ENCODE measurements around the gene PLCH1.

GRCh38 chr3:155727836-155728235, 17.0 kb downstream of the PLCH1 start:
- TF ChIP-seq REST (IDR thresholded peaks at IDR 0.05), result no peak
- no peak for TF ChIP-seq CTCF (IDR thresholded peaks at IDR 0.05; ENCODE audit: low read depth, low read length, missing input control)
- no peak for TF ChIP-seq JUND (IDR thresholded peaks at IDR 0.05)
- TF ChIP-seq TAF1 (conservative IDR thresholded peaks at IDR 0.05), result no peak
- no peak for TF ChIP-seq ATF3 (IDR thresholded peaks at IDR 0.05)
- TF ChIP-seq SP1 (IDR thresholded peaks at IDR 0.05), result no peak
- TF ChIP-seq RAD21 (IDR thresholded peaks at IDR 0.05), result no peak
- no peak for TF ChIP-seq RXRA (IDR thresholded peaks at IDR 0.05)
- no peak for TF ChIP-seq FOXA2 (IDR thresholded peaks at IDR 0.05)
- TF ChIP-seq NR2F2 (IDR thresholded peaks at IDR 0.05), result no peak
- no peak for TF ChIP-seq MAX (IDR thresholded peaks at IDR 0.05)
- TF ChIP-seq YY1 (IDR thresholded peaks at IDR 0.05), result no peak
- no peak for TF ChIP-seq FOXA1 (IDR thresholded peaks at IDR 0.05)
